H9 (cell line): ENCODE measurements around the gene TCEAL9. TPM values are rescaled to one million over a fixed set of nuclear protein-coding genes. Genes with fewer than 3 reads are reported as not detected.

Source experiments
- DNase-seq: peaks from one replicate; pipeline ENCODE4 v3.0.0-alpha.2; 2017
- H2AFZ ChIP-seq: one replicate; pipeline ENCODE4 v1.6.1; 2013; ENCODE audit warnings: mild to moderate bottlenecking, low read length, control low read depth, moderate library complexity
- H2AK5ac ChIP-seq: 2 replicates; pipeline ENCODE4 v1.6.1; 2013; ENCODE audit warnings: low read length, control low read depth, mixed read lengths; ENCODE audit not compliant: insufficient read length
- H2BK120ac ChIP-seq: one replicate; pipeline ENCODE4 v1.6.1; 2013; ENCODE audit warnings: low read depth, mild to moderate bottlenecking, low read length, control low read depth, inconsistent platforms; ENCODE audit not compliant: poor library complexity, severe bottlenecking
- H2BK12ac ChIP-seq: 2 replicates; pipeline ENCODE4 v1.6.1; 2013; ENCODE audit warnings: low read length, control low read depth, mixed read lengths, low read depth; ENCODE audit not compliant: insufficient read length
- H2BK15ac ChIP-seq: 2 replicates; pipeline ENCODE4 v1.6.1; 2013; ENCODE audit warnings: low read depth, low read length, control low read depth
- H2BK20ac ChIP-seq: one replicate; pipeline ENCODE4 v1.6.1; 2013; ENCODE audit warnings: low read depth, mild to moderate bottlenecking, low read length, control low read depth, inconsistent platforms; ENCODE audit not compliant: poor library complexity, severe bottlenecking
- H2BK5ac ChIP-seq: 2 replicates; pipeline ENCODE4 v1.6.1; 2013; ENCODE audit warnings: low read length, control low read depth, mixed read lengths; ENCODE audit not compliant: insufficient read length
- H3K14ac ChIP-seq: 2 replicates; pipeline ENCODE4 v1.6.1; 2013; ENCODE audit warnings: low read length, control low read depth; ENCODE audit not compliant: insufficient read depth
- H3K18ac ChIP-seq: 2 replicates; pipeline ENCODE4 v1.6.1; 2013; ENCODE audit warnings: low read depth, mild to moderate bottlenecking, mixed read lengths, low read length, control low read depth; ENCODE audit not compliant: insufficient read length
- H3K23ac ChIP-seq: 2 replicates; pipeline ENCODE4 v1.6.1; 2013; ENCODE audit warnings: low read length, control low read depth, mixed read lengths, low read depth; ENCODE audit not compliant: insufficient read length
- H3K23me2 ChIP-seq: 2 replicates; pipeline ENCODE4 v1.6.1; 2013; ENCODE audit warnings: low read depth, mild to moderate bottlenecking, mixed read lengths, low read length, control low read depth; ENCODE audit not compliant: insufficient read length, poor library complexity, severe bottlenecking
- H3K27ac ChIP-seq: 2 replicates; pipeline ENCODE4 v1.5.1; 2013; ENCODE audit warnings: low read length, control low read depth, mixed read lengths, low read depth; ENCODE audit not compliant: insufficient read length
- H3K27me3 ChIP-seq: 2 replicates; pipeline ENCODE4 v1.6.1; 2013; ENCODE audit warnings: low read length, control low read depth, inconsistent platforms; ENCODE audit not compliant: insufficient read depth
- H3K4ac ChIP-seq: 2 replicates; pipeline ENCODE4 v1.6.1; 2013; ENCODE audit warnings: low read depth, mild to moderate bottlenecking, control low read depth, inconsistent platforms, low read length, moderate library complexity
- H3K4me1 ChIP-seq: 2 replicates; pipeline ENCODE4 v1.6.1; 2013; ENCODE audit warnings: low read length, control low read depth, inconsistent platforms; ENCODE audit not compliant: insufficient read depth
- H3K4me2 ChIP-seq: 2 replicates; pipeline ENCODE4 v1.6.1; 2013; ENCODE audit warnings: low read length, control low read depth, mixed read lengths; ENCODE audit not compliant: insufficient read length, insufficient read depth
- H3K56ac ChIP-seq: 2 replicates; pipeline ENCODE4 v1.6.1; 2013; ENCODE audit warnings: low read depth, mild to moderate bottlenecking, mixed read lengths, low read length, control low read depth; ENCODE audit not compliant: insufficient read length
- H3K79me1 ChIP-seq: 2 replicates; pipeline ENCODE4 v1.6.1; 2013; ENCODE audit warnings: low read depth, mild to moderate bottlenecking, moderate library complexity, low read length, control low read depth, inconsistent platforms; ENCODE audit not compliant: insufficient read depth, poor library complexity, severe bottlenecking
- H3K79me2 ChIP-seq: 2 replicates; pipeline ENCODE4 v1.6.1; 2013; ENCODE audit warnings: low read length, control low read depth, inconsistent platforms; ENCODE audit not compliant: insufficient read depth
- H3K9ac ChIP-seq: 2 replicates; pipeline ENCODE4 v1.6.1; 2013; ENCODE audit warnings: low read length, control low read depth, mixed read lengths; ENCODE audit not compliant: insufficient read length; ENCODE audit errors: extremely low read depth
- H3K9me3 ChIP-seq: one replicate; pipeline ENCODE4 v1.6.1; 2013; ENCODE audit warnings: low read depth, low read length, inconsistent platforms; ENCODE audit not compliant: control insufficient read depth
- H3T11ph ChIP-seq: one replicate; pipeline ENCODE4 v1.6.1; 2013; ENCODE audit warnings: mild to moderate bottlenecking, low read length, control low read depth, inconsistent platforms
- H4K20me1 ChIP-seq: one replicate; pipeline ENCODE4 v1.6.1; 2013; ENCODE audit not compliant: control insufficient read depth, insufficient read length, insufficient read depth
- H4K5ac ChIP-seq: 2 replicates; pipeline ENCODE4 v1.6.1; 2013; ENCODE audit warnings: low read depth, mild to moderate bottlenecking, mixed read lengths, low read length, control low read depth; ENCODE audit not compliant: insufficient read length
- H4K8ac ChIP-seq: replicated peaks from 2 replicates; pipeline ENCODE4 v1.6.1; 2013; ENCODE audit warnings: low read length, control low read depth, mixed read lengths, low read depth; ENCODE audit not compliant: insufficient read length
- H4K91ac ChIP-seq: 2 replicates; pipeline ENCODE4 v1.6.1; 2013; ENCODE audit warnings: low read depth, mild to moderate bottlenecking, moderate library complexity, mixed read lengths, low read length, control low read depth; ENCODE audit not compliant: insufficient read length
- H3K27ac Mint-ChIP-seq, 3 experiments: 2 replicates in 2 of 3; 3 replicates in 1 of 3; pipeline ENCODE4 v1.8.0; 2020 to 2021; ENCODE audit warnings: mixed read lengths in 3 of 3, mild to moderate bottlenecking in 1 of 3, moderate library complexity in 1 of 3
- H3K27me3 Mint-ChIP-seq: 2 replicates; pipeline ENCODE4 v1.8.0; 2021; ENCODE audit warnings: low read depth, mild to moderate bottlenecking, moderate library complexity, mixed read lengths
- H3K36me3 Mint-ChIP-seq, 3 experiments: 2 replicates in 2 of 3; 3 replicates in 1 of 3; pipeline ENCODE4 v1.8.0; 2020 to 2021; ENCODE audit warnings: low read depth in 3 of 3, mixed read lengths in 3 of 3; ENCODE audit not compliant: insufficient read depth in 1 of 3
- H3K4me1 Mint-ChIP-seq, 2 experiments: 2 replicates each; pipeline ENCODE4 v1.8.0; 2020; ENCODE audit warnings: mixed read lengths in 2 of 2
- H3K4me3 Mint-ChIP-seq, 2 experiments: 2 replicates in 1 of 2; 3 replicates in 1 of 2; pipeline ENCODE4 v1.8.0; 2020 to 2021; ENCODE audit warnings: mild to moderate bottlenecking in 2 of 2, mixed read lengths in 2 of 2, moderate library complexity in 1 of 2
- H3K9me3 Mint-ChIP-seq, 2 experiments: 2 replicates in 1 of 2; 3 replicates in 1 of 2; pipeline ENCODE4 v1.8.0; 2020; ENCODE audit warnings: mild to moderate bottlenecking in 2 of 2, mixed read lengths in 2 of 2, moderate library complexity in 1 of 2
- CTCF ChIP-seq: fragments of 200-600 bp; sonication (generic); conservative IDR thresholded peaks from 3 replicates; pipeline ENCODE4 v1.8.0; 2021; ENCODE audit warnings: antibody characterized with exemption, mild to moderate bottlenecking
- WGBS: extraction: QIAGEN DNeasy Blood & Tissue Kit; methylation state at CpG from one replicate; pipeline ENCODE4 v1.1.7; 2013; ENCODE audit warnings: missing lambda C conversion rate, low lambda C conversion rate, mixed read lengths; ENCODE audit not compliant: insufficient read length; ENCODE audit errors: extremely low coverage; 5-methylcytosine and 5-hydroxymethylcytosine counted together
- total RNA-seq: library from RNA; stranded (reverse); gene quantifications from 2 replicates; pipeline ENCODE4 v1.2.1, GENCODE V29; 2021

The TCEAL9 gene
- total RNA-seq, 1 experiment from 2014 or later, result 30.5 TPM

DNA sequence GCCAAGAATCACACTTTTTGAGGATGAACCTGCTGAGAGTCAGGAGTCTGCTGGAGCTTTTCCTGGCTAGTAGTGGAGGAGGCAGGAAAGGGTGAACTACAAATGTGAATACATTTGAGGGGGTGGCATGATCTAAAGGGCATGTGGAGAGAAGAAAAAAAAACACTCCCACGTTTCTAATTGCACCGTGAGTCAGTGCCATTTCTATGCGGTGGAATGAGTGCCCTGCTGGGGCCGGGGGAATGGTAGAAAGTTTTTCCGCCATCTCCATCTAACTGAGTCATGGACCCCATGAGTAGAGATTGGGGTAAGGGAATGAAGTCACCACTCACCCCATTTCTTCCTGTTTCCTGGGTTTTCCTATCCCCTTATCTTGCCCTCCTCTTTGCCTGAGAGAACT lies 39.9 kb downstream of the TCEAL9 start:
- Histone ChIP-seq H3K23ac (no peak overlapping the region), H3K27ac (no peak overlapping the region), H2BK120ac (no peak overlapping the region), H3K4me1 (no peaks in the 10 kb centered on the region), H3K9me3 (no peaks in the 10 kb centered on the region), H3T11ph (no peak overlapping the region), H3K4ac (no peak overlapping the region), H3K18ac (no peak overlapping the region), H3K14ac (no peak overlapping the region), H3K4me2 (no peak overlapping the region), H2AK5ac (no peak overlapping the region), H4K91ac (no peak overlapping the region), H3K79me1 (no peaks in the 10 kb centered on the region), H3K27me3 (no peaks in the 10 kb centered on the region), H3K79me2 (no peaks in the 10 kb centered on the region), H2BK15ac (no peak overlapping the region), H3K23me2 (no peaks in the 10 kb centered on the region), H2BK12ac (no peak overlapping the region), H4K20me1 (no peaks in the 10 kb centered on the region), H3K9ac (no peak overlapping the region), H2AFZ (no peak overlapping the region), H2BK20ac (no peak overlapping the region), H3K56ac (no peak overlapping the region), H4K8ac (no peak overlapping the region), H4K5ac (no peak overlapping the region), H2BK5ac (no peak overlapping the region)
- H3K36me3 Mint-ChIP-seq, result no peaks in the 10 kb centered on the region
- no peaks in the 10 kb centered on the region for H3K4me1 Mint-ChIP-seq
- TF ChIP-seq CTCF, result no peak
- WGBS, result no CpG with 5 or more reads among the region's 5 CpGs
- no peak overlapping the region for H3K4me3 Mint-ChIP-seq
- H3K9me3 Mint-ChIP-seq, result peaks cover 0 to 61% of the 10 kb centered on the region in 2 experiments; a peak in 4 of 5 replicates
- H3K27ac Mint-ChIP-seq, result no peak overlapping the region
- H3K27me3 Mint-ChIP-seq, result peaks cover 8% of the 10 kb centered on the region
- no peak for DNase-seq
